Left hindlimb (tissue), 1 donor: Measurements from ENCODE around the gene EIF4EBP2.

ENCODE experiments used
- DNase-seq: peaks from one replicate; pipeline ENCODE4 v3.0.0-alpha.2; 2018

Gene EIF4EBP2

DNA sequence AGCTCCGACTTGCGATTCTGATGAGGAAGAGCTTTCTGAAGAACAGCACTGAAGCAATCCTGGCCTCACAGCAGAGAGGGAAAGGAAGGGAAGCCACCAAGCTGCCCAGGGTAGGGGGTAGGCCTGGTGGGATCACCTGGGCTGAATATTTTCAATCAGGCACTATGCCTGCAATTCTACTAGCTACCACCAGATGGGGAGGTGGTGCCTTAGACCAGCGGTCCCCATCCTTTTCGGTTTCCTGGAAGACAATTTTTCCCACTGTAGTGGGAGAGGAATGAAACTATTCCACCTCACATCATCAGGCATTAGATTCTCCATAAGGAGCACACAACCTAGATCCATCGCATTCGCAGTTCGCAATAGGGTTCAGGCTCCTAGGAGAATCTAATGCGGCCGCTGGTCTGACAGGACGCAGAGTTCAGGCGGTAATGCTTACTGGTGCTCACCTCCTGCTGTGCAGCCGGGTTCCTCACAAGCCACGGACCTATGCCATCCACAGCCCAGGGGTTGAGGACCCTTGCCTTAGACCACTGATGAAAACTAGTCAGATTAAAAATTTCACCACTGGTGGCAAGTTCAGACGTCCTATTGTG, 24.3 kb upstream of the EIF4EBP2 start:
- no peak for DNase-seq

DNA sequence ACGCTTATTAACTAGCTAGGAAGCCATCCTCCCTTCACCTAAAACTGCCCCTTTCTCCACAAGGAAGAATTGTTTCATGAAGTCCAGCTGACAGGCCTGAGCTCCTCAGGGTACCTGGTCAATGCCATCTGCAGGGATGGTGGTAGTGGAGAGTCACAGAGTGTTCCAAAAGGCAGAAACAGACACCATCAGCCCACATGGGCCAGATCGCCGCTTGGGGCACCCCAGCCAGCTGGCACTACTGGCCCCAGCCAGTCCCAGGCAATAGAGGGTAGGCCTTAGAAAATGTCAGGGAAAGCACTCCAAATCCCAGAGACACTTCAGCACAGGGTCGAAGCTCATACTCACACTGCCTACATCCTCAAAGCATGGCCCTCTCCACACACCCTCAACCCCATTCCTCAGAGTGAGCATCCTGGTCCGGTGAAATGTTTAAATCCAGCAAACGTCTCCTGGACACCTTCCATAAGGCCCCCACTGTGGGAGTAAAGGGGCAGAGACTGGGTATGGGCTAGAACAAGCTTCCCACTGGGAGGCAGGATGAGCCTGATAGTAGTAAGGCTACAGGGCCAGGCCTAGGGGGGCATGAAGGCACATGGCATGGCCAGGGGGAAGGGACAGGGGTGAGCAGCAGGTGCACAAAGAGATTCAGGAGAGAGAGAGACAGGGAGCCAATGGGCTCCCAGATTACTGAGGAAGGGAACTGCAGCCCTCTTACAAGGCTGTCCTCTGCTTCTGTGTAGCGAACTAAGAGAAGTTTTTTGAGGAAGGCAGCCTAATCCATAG, 23.4 kb upstream of the EIF4EBP2 start:
- DNase-seq: no peak

DNA sequence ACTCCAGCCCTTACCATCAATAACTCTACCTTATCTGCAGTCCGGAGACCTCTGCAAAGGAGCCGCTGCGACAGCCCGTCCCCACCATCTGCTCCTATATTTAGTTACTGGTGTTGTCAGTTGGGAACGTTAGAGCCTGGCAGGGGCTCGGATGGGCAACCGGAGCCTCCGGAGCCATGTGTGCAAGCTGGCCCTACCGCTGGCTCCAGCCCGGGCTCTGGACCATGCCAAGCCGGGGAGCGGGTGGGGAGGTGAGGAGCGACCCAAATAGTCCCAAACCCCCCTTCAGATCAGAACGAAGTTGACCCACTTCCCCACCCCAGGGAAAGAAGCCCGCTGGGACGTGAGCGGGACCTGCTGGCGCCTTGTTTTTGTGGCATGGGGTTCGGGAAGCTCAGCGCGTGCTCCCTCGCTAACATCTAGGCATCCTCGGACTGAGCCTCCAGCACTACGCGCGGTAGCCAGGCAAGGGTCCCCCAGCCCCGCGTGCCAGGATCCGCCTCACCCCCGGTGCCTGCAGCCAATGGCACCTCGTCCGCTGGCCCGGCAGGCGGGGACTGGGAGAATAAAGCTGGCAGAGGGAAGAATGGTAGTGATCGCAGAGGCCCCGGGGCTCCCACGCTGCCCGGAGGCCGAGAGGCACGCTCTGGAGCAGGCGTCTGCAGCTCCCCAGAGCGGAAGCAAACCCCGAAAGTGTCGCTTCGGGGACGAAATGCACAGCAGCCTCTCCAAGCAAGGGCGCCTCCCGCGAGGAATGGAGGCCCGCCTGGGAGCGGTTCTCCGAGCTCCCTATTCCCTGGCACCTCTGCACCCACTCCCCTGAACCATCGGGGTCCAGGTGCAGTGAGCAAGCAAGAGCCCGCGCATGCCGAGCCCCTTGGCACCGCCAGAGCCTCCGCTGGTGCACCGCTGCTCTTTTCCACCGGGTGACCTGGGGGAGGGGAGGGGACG, 22.2 kb upstream of the EIF4EBP2 start:
- peak; percentile 61 for DNase-seq

DNA sequence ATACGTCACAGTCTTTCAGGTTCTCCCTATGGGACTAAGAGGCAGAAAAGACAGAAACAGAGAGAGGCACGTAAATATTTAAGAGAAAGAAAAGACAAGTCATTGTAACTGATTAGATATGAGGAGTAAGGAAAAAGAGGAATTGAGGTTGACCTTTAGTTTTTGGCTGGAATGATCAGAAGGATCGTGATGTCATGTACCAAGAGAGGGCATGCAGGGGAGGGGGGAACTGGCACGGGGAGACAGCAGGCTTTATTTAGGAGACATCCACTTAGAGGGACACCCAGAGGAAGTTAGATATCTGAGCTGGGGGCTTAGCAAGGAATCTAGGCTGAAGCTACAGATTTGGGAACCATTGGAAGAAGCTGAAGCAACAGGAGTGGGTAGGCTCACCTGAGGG, 12.3 kb upstream of the EIF4EBP2 start:
- DNase-seq: no peak

DNA sequence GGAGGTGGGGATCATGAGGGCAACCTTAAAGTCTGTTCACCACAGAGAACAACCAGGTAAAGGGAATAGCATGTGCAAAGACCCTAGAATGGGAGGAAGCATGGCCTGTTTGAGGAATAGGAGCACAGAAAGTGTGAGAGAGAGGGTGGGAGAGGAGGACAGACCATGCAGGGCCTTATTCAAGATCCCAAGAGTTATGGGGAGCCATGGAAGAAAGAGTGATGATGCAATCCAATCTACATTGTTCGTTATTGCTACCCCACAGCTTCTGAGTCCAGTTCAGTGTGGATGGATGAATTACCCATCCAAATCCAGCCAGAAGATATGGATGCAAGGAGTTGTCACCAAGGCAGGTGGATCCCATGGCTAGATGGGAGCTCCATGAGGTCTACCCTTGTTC, 7.8 kb upstream of the EIF4EBP2 start:
- no peak for DNase-seq

DNA sequence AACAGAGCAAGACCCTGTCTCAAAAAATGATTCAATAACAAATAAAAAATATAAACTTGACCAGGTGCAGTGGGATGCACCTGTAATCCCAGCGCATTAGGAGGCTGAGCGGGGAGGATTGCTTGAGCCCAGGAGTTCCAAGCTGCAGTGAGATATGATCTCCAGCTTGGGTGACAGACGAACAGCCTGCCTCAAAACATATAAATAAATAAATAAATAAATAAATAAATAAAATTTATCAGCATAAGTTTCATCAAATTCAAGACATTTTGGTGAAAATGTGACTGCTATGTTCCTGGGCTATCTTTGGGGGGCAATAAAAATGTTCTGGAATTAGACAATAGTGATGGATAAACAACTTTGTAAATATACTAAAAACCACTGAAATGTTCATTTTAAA, 4.8 kb upstream of the EIF4EBP2 start:
- no peak for DNase-seq

DNA sequence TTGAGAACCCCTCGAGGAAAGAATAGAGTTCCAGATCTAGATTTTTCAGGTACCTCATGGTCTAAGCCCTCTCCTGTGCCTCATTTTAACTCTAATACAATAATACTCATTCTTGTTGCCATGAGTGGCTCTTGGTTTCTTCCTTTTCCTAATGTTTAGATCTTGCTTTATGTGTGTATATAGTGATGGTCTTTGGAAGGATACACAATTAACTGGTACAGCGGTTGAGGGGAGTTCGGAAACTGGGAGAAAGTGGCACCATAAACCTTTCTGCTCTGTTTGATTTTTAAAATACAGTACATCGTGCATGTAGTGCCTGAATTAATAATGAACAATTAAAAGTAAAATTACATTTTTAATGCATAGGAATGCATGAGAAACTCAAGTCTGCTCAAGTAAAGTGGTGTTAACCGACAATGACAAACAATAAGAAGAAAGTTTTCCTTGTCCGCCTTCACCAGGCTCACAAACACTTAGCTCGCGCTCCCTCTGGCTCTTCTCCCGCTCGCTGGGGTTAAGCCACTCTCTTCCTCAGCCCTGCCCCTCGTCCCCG, 386 bp upstream of the EIF4EBP2 start:
- DNase-seq: no peak

DNA sequence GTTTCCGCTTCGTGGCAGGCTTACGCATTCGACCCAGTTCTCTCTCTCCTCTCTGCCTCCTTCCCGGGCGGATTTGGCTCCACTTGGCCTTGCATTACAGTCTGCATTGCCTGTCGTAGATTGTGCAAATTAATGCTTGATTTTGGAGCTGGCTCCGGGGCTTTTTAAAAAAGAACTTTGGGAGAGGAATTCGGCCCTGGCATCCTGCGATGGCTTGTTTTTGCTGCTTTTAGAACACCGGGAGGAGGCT, 767 bp downstream of the EIF4EBP2 start:
- no peak for DNase-seq

DNA sequence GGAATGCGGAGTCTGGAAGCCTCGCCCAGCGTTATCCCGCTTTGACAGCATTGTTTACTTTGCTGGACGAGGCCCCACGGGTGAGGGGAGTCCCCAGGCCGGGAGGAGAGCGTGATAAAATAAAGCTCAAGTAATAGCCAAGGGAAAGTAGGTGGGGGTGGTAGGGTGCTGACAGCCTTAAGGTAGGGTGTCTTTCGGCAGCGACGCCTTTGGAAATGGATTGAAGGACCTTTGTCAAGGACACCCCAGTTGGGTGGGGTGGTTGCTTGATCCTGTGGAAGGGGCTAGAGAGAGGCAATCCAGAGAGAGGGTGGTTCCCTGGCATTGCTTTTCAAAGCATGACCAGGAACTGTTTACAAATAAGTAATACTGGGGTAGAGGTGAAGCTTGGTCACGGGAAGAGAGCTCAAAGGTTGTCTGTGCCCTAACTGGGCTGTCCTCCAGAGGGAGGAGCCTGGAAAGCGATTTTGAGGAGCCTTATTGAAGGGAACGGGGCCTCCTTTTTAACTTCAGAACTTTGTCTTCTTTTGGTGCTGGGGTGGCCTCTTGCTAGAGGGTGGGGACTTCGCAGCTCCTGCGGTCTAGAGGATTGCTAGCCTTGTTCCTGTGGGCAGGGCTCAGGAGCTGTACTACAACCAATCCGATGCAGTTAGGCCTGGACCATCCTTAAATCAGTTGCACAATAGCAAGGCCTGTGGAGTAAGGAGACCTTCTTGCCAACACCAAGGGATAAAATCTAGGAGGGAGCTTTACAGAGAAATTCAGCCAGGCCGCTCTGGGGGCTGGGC, 1.3 kb downstream of the EIF4EBP2 start:
- DNase-seq: peak; percentile 80

DNA sequence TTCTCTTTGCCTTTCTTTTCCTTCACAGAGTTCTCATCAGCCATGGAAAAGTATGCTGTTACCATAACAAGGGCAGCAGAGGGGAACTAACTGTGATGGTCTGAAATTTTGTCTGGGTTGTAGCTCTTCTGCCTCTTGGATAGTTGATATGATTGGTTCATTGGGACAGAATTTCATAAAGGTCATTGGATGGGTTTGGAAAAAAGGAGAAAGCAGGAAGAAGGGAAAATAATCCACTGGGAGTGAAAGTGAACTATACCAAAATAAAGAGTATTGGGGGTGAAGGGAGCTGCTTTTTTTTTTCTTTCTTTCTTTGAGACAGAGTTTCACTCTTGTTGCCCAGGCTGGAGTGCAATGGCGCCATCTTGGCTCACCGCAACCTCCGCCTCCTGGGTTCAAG, 5.8 kb downstream of the EIF4EBP2 start:
- DNase-seq: no peak

DNA sequence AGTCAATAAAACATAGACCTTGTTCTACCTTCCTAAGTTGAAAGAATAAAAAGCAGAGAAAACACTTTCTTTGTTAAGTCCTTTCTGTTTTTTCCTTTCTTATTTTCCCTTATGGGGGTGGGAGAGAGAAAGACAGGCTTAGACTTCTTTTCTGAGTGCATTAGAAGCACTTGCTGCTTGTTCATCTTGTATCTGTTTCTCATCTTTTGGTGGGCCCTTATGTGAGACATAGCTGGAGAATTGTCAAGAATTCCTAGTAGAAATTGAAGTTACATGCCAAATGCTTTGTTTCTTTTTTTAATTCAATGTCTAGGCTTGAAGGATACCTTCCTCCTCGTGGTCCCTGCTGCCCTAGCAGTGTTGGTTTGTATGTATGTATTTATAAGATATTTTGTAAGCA, 6.7 kb downstream of the EIF4EBP2 start:
- DNase-seq: no peak

DNA sequence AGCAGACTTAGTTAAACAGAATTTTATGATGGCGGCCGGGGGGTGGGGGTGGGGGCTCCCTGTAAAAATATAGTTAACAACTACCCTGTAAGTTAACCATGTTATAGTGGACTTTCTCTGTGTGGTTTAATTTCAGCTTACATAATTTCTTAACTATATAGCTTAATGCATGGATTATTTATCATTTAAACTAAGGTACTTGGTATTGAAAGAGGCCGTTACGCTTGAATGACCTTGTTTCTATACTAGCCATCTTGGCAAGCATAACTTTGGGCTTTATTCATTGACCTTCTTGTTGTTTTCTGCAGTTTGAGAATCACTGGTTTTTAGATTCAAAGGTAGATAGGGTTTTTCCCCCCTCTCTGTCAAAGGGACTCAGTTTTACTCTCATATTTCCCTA, 8.4 kb downstream of the EIF4EBP2 start:
- DNase-seq: no peak

DNA sequence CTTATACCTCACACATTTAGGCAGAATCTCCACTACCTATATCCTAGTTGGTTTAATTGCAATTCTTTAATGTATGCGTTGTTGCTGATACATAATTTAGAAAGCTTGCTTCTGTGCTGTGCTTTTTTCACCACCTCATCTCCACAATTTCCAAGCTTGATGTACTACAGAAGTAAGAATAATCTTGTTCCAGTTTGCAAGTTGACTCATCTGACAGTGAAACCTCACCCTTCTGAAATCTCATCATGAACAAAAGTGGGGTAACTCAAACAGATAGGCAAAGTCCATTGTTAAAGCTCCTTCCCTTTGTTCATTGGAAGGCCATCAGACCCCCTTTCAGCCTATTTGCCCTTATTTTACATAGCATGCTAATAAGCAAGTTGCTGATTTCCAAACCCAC, 13.6 kb downstream of the EIF4EBP2 start:
- DNase-seq: no peak

DNA sequence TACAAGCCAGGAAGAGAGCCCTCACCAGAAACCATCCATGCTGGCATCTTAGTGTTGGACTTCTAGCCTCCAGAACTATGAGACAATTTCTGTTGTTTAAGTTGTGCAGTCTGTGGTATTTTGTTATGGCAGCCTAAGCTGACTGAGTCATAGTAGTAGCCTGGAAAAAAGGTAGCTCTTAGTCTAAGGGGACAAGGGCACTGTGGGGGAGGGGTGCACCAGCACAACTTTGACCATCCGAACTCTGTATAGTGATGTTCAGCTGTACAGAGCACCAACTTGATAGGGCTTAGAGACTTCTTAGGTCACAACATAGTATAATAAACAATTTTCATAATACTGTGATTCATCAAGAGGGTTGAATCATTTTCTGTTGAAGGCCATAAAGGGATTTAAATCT, 14.3 kb downstream of the EIF4EBP2 start:
- no peak for DNase-seq

DNA sequence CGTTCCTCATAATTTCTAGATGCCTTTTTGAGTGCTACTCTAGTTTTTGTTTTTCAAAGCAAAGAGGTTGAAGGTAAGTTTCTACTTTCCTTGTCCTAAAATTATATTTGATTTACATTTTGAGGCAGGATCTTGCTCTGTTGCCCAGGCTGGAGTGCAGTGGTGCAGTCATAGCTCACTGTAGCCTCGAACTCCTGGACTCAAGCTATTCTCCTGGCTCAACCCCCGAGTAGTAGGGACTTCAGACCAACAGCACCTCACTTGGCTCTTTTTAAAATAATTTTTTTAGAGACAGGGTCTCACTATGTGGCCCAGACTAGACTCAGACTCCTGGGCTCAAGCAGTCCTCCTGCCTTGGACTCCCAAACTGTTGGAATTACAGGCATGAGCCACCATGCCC, 14.8 kb downstream of the EIF4EBP2 start:
- DNase-seq: no peak

DNA sequence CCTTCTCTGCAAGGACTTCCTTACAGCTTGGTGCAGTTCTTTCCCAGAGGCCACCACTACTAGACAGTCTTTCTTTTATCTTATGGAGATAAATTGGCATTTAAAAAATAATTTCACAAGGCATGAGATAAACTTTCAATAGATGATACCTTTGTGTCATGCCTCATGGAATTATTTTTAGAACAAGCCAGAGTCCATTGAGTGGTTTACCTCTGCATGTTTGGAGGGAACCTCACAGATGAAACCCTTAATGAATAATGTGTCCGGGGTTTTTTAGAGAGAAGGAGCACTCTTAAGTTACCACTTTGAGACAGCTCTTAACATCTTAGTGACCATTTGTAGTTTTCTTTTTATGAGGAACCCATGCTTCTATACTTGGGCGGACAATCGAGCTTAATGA, 20.4 kb downstream of the EIF4EBP2 start:
- DNase-seq: no peak

DNA sequence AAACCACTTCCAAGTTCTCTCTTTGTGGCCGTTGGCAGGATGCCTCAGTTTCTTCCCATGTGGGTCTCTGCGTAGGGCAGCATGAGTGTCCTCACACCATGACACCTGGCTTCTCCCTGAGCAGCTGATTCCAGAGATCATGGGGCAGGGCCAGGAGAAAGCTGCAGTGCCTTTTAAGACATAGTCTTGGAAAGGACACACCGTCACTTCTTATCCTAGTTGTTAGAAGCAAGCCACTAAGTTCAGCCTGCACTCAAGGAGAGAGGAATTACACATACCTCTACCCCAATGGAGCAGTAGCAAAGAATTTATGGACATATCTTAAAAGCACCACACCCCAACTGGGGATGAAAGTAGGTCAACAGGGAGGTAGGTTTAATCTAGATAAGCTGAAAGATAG, 21.2 kb downstream of the EIF4EBP2 start:
- no peak for DNase-seq

DNA sequence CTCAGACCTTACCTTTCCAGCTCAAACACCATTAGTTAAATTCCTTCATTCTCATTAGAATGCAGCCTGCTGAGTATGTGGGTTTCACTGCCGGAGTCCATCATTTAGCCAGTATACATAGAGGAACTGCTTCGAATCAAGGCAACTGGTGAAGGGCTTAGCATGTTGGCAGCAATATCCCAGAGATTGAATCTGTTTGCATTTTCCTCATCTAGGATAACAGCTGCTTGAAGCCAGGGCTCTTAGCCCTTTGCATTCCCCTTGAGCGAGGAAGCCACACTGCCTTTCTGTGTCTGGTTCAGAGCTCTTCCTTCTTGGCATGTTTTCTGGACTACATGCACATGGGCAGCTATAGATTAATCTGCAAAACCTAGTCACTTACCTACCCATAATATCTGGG, 22.9 kb downstream of the EIF4EBP2 start:
- no peak for DNase-seq

DNA sequence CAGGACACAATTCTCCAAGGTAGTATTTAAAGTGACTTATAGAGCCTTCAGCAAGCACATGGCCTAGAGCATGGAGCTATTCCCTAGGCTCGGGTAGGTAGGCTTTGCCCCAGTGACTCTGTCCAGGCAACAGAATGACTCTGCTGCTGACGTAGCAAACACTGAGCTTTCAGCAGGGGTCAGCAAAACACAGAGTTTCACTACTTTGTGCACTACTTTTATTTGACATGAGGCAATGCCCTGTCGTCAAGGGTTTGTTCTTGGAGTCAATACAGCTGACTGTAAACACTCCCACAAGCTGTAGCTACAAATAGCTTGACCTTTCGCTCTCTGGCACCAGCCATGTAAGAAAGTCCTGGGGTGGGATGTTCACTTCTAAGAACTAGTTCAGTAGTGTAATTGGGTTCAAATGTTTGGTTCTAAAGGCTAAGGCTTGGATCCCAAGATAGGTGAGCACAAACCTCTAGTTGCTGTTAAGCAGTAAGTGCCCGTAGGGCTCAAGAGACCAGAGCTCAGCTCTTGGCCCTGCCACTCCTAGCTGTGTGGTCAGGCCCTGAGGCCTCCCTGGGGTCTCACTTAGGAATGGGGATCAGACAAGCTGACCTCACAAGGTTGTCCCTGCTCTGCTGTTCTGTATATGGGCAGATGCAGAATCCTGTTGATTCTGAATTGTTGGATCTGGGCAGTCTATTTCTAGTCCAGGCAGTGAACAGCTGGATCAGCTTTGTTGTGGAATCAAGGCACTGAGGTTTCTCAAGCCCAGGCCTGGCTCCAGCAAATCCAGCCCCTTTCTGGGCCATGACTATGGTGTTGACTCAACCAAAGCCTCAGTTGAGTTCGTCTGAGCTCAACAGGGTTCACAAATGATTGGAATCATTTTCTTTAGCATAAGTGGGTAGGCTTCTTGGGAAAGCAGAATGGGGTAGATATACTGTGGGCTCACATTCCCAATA, 26.8 kb downstream of the EIF4EBP2 start:
- peak; percentile 38 for DNase-seq

DNA sequence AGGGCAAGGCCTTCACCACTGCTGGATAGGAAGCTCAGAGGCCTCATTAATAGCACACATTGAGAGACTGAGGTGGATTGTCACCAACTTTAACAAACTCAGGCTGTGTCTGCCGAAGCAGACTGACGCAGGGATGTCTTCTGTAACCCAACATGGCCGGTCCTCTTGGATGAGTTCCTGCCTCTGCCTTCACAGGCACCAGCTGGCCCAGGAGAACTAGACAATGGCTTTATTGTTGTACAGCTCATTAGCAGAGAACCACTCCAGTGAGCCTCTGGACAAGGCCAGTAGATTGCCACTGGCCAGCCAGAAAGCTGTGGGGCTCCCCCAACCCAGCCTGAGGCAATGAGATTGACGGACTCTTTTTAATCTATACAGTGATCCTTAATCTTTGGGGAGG, 28.2 kb downstream of the EIF4EBP2 start:
- no peak for DNase-seq

DNA sequence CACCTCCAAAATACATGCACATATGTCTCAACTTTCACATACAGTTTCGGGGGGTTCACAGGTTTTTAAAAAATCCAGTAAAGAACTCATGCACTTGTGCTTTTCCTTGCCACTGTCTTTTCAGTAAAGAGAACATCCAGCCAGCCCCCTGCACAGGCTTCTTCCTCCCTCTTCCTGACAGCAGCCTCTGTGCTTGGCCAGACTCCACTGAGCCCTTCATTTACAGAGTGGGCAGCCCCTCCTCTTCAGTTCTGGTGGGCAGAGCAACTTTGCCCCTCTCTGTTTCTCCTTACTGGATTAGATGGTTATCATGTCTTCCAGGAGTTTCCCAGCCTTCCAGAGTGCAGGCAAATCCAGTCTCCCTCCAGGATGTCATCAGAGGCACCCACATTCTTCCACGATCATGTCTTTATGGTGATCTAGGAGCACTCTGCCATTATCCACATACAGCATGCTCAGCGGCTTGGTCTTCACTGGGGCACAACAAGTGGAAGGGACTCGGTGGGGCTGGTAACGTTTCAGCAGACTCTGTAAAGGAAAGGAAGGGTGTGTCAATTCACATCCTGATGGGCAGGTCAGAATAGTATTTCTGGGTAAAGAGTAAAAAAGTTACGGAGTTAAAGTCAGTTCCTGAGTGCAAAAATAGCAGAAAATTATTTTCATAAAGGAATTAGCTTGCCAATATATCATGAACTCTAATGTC, 28.8 kb downstream of the EIF4EBP2 start:
- no peak for DNase-seq
